HEK293T (cell line): ENCODE results near the gene EFCAB6.

Source experiments
- ARNT ChIP-seq: fragments of 450-650 bp; IDR thresholded peaks from 2 replicates; pipeline ENCODE4 v1.6.1; 2017; ENCODE audit warnings: mild to moderate bottlenecking
- BHLHE40 ChIP-seq: fragments of 450-650 bp; IDR thresholded peaks from 2 replicates; pipeline ENCODE4 v1.6.1; 2016; ENCODE audit warnings: mild to moderate bottlenecking, moderate library complexity, borderline replicate concordance
- ELF4 ChIP-seq: fragments of 450-650 bp; IDR thresholded peaks from 2 replicates; pipeline ENCODE4 v1.6.1; 2017; ENCODE audit warnings: antibody characterized with exemption
- FOXA1 ChIP-seq: fragments of 450-650 bp; IDR thresholded peaks from 2 replicates; pipeline ENCODE4 v1.6.1; 2016; ENCODE audit warnings: mild to moderate bottlenecking
- FOXK2 ChIP-seq: fragments of 450-650 bp; IDR thresholded peaks from 2 replicates; pipeline ENCODE4 v1.6.1; 2016; ENCODE audit warnings: mild to moderate bottlenecking
- FOXM1 ChIP-seq: fragments of 450-650 bp; IDR thresholded peaks from 2 replicates; pipeline ENCODE4 v1.6.1; 2017; ENCODE audit warnings: mild to moderate bottlenecking, borderline replicate concordance
- NFRKB ChIP-seq: fragments of 450-650 bp; IDR thresholded peaks from 2 replicates; pipeline ENCODE4 v1.6.1; 2016; ENCODE audit warnings: mild to moderate bottlenecking, moderate library complexity
- SP1 ChIP-seq: fragments of 450-650 bp; IDR thresholded peaks from 2 replicates; pipeline ENCODE4 v1.6.1; 2017
- SUZ12 ChIP-seq: fragments of 450-650 bp; IDR thresholded peaks from 2 replicates; pipeline ENCODE4 v1.6.1; 2016; ENCODE audit warnings: mild to moderate bottlenecking
- TARDBP ChIP-seq: fragments of 450-650 bp; IDR thresholded peaks from 2 replicates; pipeline ENCODE4 v1.6.1; 2016

DNA sequence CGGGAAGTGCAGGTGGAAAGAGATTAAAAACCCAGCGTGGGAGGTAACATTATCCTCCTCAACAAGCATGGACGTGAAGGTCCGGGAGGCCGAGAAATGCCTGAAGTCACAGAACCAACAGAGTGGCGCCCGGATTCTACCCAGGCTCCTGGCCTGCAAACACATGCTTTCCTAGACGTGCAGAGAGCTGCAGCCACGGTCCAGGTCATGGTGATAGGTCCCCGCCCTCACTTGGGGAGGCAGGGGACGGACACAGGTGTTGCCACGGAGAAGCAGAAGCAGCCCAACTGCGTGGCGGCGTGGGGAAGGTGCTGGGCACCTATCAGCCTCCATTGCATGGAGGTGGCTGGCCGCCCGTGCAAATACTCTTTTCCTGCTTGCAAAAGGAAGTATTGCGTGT, 251.5 kb downstream of the EFCAB6 start:
- TF ChIP-seq TARDBP = no peak
- TF ChIP-seq SP1 = no peak
- TF ChIP-seq FOXK2 = no peak
- TF ChIP-seq SUZ12 = no peak
- TF ChIP-seq FOXM1 = no peak
- TF ChIP-seq ARNT = no peak
- TF ChIP-seq BHLHE40 = no peak
- no peak for TF ChIP-seq ELF4
- TF ChIP-seq FOXA1 = no peak
- TF ChIP-seq NFRKB = no peak
